Measurements from ENCODE around the gene SARS2.
"Not testable (repeated sequence)": the region's sequence is repeated elsewhere in the genome, so short reads cannot be mapped to it uniquely, and the experiment has no call there.

SARS2 gene

GRCh38 chr19:38945562-38946228 lies 15.1 kb upstream of the SARS2 start:
- no peak for DNase-seq

GRCh38 chr19:38944981-38945506 lies 14.5 kb upstream of the SARS2 start:
- DNase-seq: no peak

DNA sequence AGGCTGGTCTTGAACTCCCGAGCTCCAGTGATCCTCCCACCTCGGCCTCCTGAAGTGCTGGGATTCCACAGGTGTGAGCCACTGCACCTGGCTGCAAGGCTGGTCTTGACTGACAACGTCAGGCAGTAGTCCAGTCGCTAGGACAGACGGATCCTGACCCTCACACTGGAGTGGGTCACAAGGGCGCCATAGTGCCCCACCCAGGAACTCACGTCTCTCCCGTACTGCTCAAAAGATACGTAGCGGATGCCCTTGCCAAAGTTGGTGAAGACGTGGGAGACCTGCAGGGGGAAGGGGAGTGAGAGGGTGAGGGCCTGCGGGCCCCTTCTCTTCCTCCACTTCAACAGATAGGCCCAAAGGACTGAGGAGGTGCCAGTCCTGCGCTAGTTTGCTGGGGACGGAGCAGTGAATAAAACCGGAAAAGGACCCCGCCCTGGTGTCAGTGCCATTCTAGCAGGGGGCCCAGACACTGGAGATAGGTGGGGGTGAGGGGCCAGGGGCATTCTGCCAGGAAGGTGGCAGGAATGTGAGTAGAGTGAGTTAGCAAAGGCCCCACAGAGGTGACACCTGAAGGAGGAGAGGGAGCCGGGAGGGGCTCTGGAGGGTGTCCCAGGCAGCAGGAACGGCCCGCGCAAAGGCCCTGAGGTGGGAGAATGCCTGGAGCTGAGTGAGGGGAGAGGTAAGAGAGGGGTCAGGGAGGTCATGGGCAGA lies 12.1 kb upstream of the SARS2 start:
- no peak for DNase-seq

DNA sequence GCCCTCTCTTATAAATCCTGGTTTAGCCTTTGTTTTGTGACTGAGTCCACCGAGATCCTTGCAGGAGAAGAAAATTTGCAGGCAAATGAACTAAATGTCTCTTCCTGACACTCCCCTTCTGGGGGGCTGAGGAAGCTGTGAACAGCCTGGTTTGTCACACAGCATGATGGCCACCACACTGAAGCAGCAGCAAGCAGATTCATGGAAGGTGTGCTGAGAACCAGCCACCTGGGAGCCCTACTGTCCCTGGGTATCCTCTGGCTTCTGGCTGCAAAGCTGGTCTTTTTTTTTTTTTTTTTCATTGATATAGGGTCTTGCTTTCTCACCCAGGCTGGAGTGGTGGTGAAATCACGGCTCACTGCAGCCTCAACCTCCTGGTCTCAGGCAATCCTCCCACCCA lies 11.4 kb upstream of the SARS2 start:
- no peak for DNase-seq

- DNase-seq: not testable (repeated sequence)
These were observed 10.9 kb upstream of the SARS2 start for GRCh38 chr19:38941466-38941865.

- DNase-seq: no peak
These were observed 9.4 kb upstream of the SARS2 start for GRCh38 chr19:38939957-38940356.

DNA sequence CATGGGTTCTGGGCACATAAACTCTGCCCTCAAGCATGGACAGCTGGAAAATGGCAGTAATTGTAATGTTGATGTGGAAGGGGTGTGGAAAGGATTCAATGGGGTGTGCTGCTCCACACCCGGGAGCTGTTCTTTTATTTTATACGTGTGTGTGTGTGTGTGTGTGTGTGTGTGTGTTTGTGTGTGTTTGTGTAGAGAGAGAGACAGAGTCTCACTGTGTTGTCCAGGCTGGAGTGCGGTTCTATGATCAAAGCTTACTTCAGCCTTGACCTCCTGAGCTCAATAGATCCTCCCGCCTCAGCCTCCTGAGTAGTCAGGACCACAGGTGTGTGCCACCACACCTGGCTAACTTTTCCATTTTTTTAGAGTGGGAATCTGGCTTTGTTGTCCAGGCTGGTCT lies 3.0 kb upstream of the SARS2 start:
- no peak for DNase-seq

GRCh38 chr19:38932425-38933179 lies 2.0 kb upstream of the SARS2 start:
- DNase-seq: peak in 1 of 2 donors; percentile 43

DNA sequence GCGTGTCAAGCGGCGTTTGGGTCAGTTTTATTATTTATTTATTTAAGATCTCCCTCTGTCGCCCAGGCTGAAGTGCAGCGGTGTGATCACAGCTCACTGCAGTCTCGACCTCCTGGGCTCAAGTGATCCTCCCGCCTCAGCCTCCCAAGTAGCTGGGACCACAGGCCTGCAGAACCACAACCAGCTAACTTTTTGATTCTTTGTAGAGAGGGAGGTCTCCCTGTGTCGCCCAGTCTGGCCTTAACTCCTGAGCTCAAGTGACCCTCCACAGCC lies 894 bp upstream of the SARS2 start:
- no peak for DNase-seq

- DNase-seq: peak; percentile 95 to 97
These were observed 385 bp upstream of the SARS2 start, which contains the start of gene MRPS12 for GRCh38 chr19:38930776-38931520. Gene MRPS12 (plus strand): TSS chr19:38930944. CDS start chr19:38931295, 351 bp downstream.

DNA sequence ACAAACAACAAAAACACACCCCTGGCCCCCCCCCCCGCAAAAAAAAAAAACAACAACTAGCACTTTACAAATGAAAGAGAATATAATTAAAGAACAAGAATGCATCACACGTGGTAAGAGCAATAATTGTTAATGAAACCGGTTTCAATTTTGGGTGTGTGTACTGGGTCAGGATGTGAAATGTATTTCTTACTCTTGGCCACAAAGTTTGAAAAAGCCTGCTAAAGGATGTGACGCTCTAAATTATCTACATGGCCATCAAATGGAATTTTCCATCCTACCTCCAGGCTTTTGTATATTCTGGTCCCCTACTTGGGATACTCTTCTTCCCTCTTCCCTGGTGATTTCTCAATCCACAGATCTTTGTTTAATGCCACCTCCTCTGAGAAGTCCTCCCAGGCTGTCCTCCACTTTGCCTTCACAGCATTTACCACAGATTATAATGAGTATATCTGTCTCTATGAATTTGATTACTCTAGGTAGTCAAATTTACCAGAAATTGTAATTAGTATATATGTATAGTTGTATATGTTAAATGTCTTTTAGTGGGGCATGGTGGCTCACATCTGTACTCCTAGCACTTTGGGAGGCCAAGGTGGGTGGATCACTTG lies 2.1 kb downstream of the SARS2 start:
- DNase-seq: no peak

DNA sequence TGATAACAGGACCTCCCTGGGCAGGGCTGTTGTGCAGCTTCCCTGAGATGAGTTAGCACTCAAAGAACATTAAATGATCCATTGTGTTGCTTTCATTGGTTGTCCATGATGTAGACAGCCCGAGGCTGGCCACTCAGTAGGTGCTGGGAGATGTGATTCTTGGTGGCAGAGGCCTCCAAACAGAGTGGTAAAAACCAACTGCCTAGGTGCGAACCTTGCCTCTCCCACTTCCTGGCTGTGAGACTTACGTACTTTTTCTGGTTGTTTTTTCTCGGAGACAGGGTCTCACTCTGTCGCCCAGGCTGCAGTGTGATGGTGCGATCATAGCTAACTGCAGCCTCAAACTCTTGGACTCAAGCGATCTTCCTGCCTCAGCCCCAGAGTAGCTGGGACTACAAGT lies 6.2 kb downstream of the SARS2 start:
- no peak for DNase-seq

DNA sequence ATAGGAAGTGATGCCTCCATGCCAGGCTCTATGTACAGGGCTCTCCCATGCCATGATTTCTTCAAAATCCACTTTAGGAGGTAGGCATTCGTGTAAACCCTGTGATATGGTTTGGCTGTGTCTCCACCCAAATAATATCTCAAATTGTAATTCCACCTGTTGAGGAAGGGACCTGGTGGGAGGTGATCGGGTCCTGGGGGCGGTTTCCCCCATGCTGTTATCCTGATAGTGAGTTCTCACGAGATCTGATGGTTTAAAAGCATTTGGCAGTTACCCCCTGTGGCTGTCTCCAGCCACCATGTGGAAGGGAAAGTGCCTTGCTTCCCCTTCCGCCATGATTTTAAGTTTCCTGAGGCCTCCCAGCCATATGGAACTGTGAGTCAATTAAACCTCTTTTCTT lies 8.1 kb downstream of the SARS2 start:
- DNase-seq: no peak

DNA sequence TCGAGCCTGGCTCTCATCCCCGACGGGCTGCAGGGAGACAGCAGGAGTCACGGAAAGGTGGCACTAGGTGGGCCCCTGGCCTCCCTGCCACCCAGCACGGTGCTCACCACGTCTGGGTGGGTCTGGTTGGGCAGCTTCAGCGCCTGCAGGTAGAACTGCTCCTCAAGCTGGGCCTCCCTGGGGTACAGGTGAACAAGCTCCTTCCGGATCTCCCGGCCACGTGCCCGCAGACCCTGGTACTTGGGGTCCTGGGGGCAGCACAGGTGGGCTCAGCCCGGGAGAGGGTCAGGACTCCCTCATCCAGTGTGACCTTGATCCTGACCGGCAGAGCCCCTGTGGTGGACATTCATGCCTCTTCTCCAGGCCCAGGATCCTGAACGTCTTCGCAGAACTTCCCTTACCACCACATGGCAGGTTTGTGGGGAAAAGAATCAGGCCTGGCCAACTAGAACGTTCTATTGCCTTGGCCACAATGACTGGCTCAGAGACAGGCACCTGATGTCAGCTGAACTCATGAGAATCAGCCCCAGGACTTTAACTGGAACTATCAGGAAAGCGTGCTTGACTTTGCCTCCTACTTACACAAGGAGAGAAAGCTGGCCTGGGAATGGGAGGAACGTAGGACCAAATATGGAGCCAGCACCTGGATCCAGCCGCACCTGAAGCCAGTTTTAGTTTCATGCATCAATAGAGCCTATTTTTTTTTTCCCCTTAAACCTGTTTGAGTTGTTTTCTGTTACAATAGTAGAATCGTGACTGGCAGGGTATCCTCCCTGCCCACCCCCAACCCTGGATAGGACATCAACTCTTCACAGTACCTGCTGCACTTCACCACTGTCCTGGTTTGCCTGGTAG lies 8.9 kb downstream of the SARS2 start:
- no peak for DNase-seq

DNA sequence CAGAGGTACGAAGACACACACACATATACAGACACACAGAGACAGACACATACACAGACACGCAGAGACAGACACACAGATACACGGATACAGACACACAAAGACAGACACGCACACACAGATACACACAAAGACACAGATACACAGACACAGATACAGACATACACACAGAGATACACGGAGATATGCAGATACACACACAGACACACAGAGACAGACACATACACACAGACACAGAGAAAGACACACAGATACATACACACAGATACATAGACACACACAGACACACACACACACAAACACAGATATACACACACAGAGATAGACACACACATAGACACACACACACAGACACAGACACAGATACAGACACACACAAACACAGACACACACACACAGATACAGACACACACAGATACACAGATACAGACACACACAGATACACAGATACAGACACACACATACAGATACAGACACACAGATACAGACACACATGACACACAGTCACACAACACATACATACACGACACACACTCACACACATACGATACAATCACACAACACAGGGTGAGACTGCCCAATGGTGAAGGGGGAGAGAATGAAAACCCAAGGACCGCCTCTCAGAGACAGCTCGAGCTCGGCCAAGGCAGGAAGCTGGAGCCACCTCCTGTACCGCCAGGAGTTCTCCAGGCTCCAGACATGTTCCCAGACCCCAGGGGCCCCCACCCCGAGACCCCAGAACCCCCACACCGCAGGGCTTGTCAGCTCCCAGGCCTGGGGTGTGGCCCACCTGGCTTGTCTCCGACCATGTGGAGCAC lies 9.8 kb downstream of the SARS2 start:
- DNase-seq: no peak

DNA sequence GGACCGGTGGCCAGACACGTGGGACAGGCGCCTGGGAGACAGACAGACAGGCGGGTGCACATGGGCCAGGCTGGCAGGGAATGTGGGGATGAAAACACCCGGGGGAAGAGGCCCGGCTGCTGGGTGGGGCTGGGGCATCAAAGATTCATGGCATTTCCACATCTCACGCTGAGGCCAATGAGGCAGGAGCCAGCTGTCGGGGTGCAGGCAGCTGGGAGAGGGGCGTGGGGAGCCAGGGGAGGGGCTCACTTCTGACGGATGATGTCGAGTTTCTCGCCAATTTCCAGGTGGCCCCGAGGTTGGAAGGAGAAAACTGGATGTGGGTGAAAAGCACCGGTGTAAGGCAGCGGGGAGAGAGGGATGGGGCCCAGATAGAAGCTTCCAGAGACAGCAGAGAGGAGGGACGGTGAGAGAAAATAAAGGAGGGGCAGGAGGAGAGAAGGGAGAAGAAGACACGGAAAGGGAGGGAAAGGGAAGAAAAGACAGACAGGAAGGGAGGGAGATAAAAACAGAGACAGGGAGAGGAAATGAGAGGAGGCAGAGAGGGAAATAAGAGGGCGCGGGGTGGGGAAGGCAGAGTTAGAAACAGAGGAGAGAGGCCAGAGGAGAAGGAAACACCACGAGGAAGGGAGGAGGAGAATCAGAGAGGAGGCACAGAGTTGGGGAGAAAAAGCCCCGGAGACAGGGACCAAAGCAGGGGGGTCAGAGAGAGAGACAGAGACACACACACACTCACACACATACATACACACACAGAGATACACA lies 10.5 kb downstream of the SARS2 start:
- no peak for DNase-seq

- no peak for DNase-seq
These were observed 12.0 kb downstream of the SARS2 start for GRCh38 chr19:38918526-38918925.

GRCh38 chr19:38917921-38918491 lies 12.6 kb downstream of the SARS2 start:
- no peak for DNase-seq

GRCh38 chr19:38917516-38917915 lies 13.0 kb downstream of the SARS2 start:
- DNase-seq: no peak
